ENCODE measurements around the gene MEFV. TPM values are rescaled to one million over a fixed set of nuclear protein-coding genes. Genes with fewer than 3 reads are reported as not detected.
A peak's percentile ranks its signal among the peaks of the same experiment; 100 is the strongest.

MEFV gene
- total and polyA plus RNA-seq, 10 of the 15 experiments (the other 5 are each of a cell fraction or from before 2014, with no cell fraction given) = 0.03 to 0.11 (median 0.09) TPM; not detected in 5

DNA sequence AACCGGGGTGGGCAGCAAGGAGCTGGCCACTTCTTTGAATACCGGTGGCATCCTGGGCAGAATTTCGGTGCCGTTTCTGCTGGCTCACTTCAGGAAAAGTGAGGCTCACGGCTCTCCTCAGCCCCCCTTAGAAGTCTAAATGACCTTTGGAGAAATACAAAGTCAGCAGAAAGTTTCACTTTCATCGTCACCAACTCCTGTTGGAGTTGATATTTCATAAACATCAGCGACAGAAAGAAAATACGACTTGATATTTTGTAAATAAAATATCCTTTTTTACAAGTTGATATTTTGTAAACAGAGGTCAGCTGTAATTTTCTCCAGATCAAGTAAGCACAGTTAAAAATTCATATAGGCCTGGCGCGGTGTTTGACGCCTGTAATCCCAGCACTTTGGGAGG lies 49.6 kb upstream of the MEFV start:
- ChIA-PET POLR2A (interaction anchor here (0.5 to 2.7 kb wide), 5 partner anchors 23 to 204 kb away, joined by 3 to 9 read pairs (median 4); partner anchors contain the start of genes ZNF174, ZNF200 and ZNF263), SMC1A (ENCODE audit: uncharacterized antibody, unreplicated experiment) (interaction anchor here (1.2 kb wide), 1 partner anchor 93 kb away, joined by 3 read pairs; no protein-coding TSS in a partner anchor), CTCF (interaction anchor here (0.9 to 1.9 kb wide), 4 partner anchors 24 to 177 kb away, joined by 3 to 6 read pairs (median 4); no protein-coding TSS in a partner anchor), RAD21 (ENCODE audit: unreplicated experiment) (interaction anchor here (0.7 to 0.8 kb wide), 2 partner anchors 23 to 95 kb away, joined by 4 read pairs; partner anchors contain the start of genes ZNF174, ZNF263 and ZSCAN32)
- Histone ChIP-seq H3K9me3 (replicated peaks; ENCODE audit: control insufficient read depth, insufficient read depth, low read length) (peaks cover 43% of the 10 kb centered on the region), H3K9ac (ENCODE audit: control insufficient read depth, insufficient read depth, low read length) (peak overlapping the region; percentile 76), H3K4me3 (peak overlapping the region; percentile 79), H3K79me2 (ENCODE audit: control insufficient read depth, insufficient read depth, low read length) (peaks cover 2% of the 10 kb centered on the region), H3K4me1 (ENCODE audit: control insufficient read depth, insufficient read depth, low read length) (peaks cover 6% of the 10 kb centered on the region; the same call in 1 of the 2 replicates), H3K4me2 (ENCODE audit: control insufficient read depth, insufficient read depth) (peak overlapping the region; percentile 91), H3K36me3 (ENCODE audit: control insufficient read depth in 2 of 2, insufficient read depth in 2 of 2, low read length in 1 of 2) (peaks cover 0 to 6% of the 10 kb centered on the region in 2 experiments; a peak in 1 of 4 replicates), H3K27me3 (replicated peaks in 1 of 2; ENCODE audit: control insufficient read depth in 2 of 2, insufficient read depth in 2 of 2, low read length in 1 of 2) (no peaks in the 10 kb centered on the region), H4K20me1 (ENCODE audit: control insufficient read depth, insufficient read depth) (no peaks in the 10 kb centered on the region), H2AFZ (ENCODE audit: control insufficient read depth, low read depth, low read length) (peak overlapping the region; percentile 97), H3K27ac (ENCODE audit: control insufficient read depth, insufficient read depth) (peak overlapping the region; percentile 90)
- BruUV-seq (replicated peaks) = no TSS peak
- ATAC-seq = no peak
- in situ Hi-C loops (cut with MboI) = no loop called here
- TF ChIP-seq, protein P1, sequence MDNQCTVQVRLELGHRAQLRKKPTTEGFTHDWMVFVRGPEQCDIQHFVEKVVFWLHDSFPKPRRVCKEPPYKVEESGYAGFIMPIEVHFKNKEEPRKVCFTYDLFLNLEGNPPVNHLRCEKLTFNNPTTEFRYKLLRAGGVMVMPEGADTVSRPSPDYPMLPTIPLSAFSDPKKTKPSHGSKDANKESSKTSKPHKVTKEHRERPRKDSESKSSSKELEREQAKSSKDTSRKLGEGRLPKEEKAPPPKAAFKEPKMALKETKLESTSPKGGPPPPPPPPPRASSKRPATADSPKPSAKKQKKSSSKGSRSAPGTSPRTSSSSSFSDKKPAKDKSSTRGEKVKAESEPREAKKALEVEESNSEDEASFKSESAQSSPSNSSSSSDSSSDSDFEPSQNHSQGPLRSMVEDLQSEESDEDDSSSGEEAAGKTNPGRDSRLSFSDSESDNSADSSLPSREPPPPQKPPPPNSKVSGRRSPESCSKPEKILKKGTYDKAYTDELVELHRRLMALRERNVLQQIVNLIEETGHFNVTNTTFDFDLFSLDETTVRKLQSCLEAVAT (IDR thresholded peaks at IDR 0.05) = peak; percentile 76; the same call in 1 of the 2 replicates
- no peak for TF ChIP-seq KDM1A (IDR thresholded peaks at IDR 0.05; ENCODE audit: borderline replicate concordance)
- TF ChIP-seq, protein P2, sequence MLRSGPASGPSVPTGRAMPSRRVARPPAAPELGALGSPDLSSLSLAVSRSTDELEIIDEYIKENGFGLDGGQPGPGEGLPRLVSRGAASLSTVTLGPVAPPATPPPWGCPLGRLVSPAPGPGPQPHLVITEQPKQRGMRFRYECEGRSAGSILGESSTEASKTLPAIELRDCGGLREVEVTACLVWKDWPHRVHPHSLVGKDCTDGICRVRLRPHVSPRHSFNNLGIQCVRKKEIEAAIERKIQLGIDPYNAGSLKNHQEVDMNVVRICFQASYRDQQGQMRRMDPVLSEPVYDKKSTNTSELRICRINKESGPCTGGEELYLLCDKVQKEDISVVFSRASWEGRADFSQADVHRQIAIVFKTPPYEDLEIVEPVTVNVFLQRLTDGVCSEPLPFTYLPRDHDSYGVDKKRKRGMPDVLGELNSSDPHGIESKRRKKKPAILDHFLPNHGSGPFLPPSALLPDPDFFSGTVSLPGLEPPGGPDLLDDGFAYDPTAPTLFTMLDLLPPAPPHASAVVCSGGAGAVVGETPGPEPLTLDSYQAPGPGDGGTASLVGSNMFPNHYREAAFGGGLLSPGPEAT (IDR thresholded peaks at IDR 0.05; ENCODE audit: low read depth) = no peak
- TF ChIP-seq, protein P3, sequence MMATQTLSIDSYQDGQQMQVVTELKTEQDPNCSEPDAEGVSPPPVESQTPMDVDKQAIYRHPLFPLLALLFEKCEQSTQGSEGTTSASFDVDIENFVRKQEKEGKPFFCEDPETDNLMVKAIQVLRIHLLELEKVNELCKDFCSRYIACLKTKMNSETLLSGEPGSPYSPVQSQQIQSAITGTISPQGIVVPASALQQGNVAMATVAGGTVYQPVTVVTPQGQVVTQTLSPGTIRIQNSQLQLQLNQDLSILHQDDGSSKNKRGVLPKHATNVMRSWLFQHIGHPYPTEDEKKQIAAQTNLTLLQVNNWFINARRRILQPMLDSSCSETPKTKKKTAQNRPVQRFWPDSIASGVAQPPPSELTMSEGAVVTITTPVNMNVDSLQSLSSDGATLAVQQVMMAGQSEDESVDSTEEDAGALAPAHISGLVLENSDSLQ (IDR thresholded peaks at IDR 0.05) = no peak
- WGBS (ENCODE audit: insufficient coverage, insufficient replicate concordance, low lambda C conversion rate, missing lambda C conversion rate) = 71% methylated on average over 11 of the region's 11 CpGs
- intact Hi-C loops (cut with micrococcal nuclease; ENCODE audit: unreplicated experiment) = no loop called here
- no peak for FAIRE-seq
- no peak for DNase-seq (ENCODE audit: low read depth, low spot score)
